ENCODE results near the gene SUGCT.

DNA sequence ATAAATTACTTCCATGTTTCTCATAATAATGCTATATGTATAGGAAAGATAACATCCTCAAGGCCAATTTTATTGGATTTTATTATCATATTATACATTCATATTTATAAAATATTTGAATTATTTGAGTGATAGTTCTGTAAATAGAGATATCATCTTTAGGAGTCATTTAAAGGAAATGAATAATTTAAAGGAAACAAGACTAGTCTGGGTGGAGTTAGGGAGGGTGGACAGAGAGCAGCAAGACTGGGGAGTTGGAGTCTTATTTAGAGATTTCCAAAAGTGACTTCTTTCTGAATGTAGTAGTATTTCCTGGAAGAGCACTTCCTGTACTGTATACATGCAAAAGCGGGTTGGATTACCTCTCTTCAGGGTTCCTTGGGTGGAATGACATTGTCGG lies 342.3 kb downstream of the SUGCT start:
- TF ChIP-seq, protein P1, sequence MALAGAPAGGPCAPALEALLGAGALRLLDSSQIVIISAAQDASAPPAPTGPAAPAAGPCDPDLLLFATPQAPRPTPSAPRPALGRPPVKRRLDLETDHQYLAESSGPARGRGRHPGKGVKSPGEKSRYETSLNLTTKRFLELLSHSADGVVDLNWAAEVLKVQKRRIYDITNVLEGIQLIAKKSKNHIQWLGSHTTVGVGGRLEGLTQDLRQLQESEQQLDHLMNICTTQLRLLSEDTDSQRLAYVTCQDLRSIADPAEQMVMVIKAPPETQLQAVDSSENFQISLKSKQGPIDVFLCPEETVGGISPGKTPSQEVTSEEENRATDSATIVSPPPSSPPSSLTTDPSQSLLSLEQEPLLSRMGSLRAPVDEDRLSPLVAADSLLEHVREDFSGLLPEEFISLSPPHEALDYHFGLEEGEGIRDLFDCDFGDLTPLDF (CRISPR knock-in tag; IDR thresholded peaks at IDR 0.05) = no peak
- TF ChIP-seq, protein P2, sequence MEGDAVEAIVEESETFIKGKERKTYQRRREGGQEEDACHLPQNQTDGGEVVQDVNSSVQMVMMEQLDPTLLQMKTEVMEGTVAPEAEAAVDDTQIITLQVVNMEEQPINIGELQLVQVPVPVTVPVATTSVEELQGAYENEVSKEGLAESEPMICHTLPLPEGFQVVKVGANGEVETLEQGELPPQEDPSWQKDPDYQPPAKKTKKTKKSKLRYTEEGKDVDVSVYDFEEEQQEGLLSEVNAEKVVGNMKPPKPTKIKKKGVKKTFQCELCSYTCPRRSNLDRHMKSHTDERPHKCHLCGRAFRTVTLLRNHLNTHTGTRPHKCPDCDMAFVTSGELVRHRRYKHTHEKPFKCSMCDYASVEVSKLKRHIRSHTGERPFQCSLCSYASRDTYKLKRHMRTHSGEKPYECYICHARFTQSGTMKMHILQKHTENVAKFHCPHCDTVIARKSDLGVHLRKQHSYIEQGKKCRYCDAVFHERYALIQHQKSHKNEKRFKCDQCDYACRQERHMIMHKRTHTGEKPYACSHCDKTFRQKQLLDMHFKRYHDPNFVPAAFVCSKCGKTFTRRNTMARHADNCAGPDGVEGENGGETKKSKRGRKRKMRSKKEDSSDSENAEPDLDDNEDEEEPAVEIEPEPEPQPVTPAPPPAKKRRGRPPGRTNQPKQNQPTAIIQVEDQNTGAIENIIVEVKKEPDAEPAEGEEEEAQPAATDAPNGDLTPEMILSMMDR (CRISPR knock-in tag; IDR thresholded peaks at IDR 0.05) = no peak
